ENCODE data around the gene REP15.

DNA sequence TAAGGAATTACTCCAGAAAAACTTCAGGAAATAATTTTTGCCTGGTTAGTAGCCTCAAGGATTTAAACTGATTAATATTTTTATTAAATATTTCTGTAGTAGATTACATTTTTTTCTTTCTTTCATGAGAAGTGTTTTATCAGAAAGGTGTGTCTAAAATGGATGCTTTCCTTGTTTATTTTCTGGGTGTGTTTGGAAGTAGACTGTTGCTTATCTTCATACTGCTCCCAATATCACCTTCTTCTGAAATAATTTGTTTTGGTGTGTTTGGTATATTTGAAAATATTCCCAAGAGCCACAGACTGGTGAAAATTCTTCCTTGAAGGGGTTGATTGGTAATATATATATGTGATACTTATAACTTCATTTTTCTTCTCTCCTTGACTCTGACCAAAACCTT lies 10.1 kb upstream of the REP15 start:
- TF ChIP-seq, protein P1, sequence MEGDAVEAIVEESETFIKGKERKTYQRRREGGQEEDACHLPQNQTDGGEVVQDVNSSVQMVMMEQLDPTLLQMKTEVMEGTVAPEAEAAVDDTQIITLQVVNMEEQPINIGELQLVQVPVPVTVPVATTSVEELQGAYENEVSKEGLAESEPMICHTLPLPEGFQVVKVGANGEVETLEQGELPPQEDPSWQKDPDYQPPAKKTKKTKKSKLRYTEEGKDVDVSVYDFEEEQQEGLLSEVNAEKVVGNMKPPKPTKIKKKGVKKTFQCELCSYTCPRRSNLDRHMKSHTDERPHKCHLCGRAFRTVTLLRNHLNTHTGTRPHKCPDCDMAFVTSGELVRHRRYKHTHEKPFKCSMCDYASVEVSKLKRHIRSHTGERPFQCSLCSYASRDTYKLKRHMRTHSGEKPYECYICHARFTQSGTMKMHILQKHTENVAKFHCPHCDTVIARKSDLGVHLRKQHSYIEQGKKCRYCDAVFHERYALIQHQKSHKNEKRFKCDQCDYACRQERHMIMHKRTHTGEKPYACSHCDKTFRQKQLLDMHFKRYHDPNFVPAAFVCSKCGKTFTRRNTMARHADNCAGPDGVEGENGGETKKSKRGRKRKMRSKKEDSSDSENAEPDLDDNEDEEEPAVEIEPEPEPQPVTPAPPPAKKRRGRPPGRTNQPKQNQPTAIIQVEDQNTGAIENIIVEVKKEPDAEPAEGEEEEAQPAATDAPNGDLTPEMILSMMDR (conservative IDR thresholded peaks at IDR 0.05; ENCODE audit: low read length), result no peak
- no peak for TF ChIP-seq EZH2phosphoT487 (IDR thresholded peaks at IDR 0.05; ENCODE audit: borderline replicate concordance, low read depth, low read length)

Measured in OCI-LY7 (cell line).